Left renal cortex interstitium (tissue), 4 donors: ENCODE data around the gene NMRAL1. TPM values are rescaled to one million over a fixed set of nuclear protein-coding genes. Genes with fewer than 3 reads are reported as not detected.

Experiments
- DNase-seq, 4 donors: peaks; one replicate each; pipeline ENCODE4 v3.0.0-alpha.2; 2013; ENCODE audit warnings: low read depth in 4 of 4, low spot score in 2 of 4, missing footprints in 1 of 4
- polyA plus RNA-seq, 4 donors: library from polyadenylated mRNA; unstranded; fragments of 120-200 nt; gene quantifications; one replicate each; pipeline ENCODE4 v1.2.1, GENCODE V29; 2013; ENCODE audit not compliant: insufficient read length in 4 of 4

The NMRAL1 gene
- 10 to 100 TPM; 37.7 to 50.6 (median 44.1) TPM for polyA plus RNA-seq

DNA sequence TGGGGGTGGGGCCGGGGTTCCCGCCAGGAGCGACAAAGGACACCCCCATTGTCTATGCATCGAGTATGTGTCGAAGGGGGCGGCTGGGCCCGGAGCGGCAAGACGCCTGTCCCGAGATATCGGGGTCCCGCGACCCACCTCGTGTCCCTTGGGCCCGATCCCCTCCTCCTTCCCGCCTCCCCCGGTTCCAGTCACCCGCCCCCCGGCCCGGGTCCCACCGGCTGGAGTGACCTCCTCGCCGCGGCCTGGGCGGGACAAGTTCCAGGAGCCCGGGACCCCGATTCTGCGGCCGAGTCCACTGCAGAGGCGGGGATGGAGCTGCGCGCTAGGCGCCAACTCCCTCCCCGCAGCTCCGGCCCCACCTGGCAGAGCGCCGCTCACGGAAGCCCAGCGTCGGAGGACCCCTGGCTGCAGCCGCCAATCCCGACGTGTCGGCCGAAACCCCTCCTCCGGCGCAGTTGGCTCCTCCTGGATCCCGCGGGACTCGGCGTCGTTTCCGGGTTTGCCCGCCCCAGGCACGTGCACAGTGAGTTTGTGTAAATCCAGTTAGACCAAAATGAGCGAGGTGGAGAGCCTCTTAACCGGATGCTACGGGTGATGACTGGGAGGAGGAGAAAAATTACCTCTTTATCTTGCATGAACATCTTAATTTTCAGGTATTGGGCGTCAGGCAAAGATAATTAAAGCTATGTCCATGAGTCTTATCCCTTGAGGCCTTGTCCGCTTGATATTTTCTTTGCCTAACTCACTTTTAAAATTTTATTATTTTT lies at the start of gene NMRAL1:
Gene NMRAL1 (minus strand): TSS at position 434 of the 770 bp plus-strand sequence. CDS start 493 bp downstream, outside the sequence.
- DNase-seq, result peak in 3 of 4 donors; percentile 74 to 84 (median 83)

DNA sequence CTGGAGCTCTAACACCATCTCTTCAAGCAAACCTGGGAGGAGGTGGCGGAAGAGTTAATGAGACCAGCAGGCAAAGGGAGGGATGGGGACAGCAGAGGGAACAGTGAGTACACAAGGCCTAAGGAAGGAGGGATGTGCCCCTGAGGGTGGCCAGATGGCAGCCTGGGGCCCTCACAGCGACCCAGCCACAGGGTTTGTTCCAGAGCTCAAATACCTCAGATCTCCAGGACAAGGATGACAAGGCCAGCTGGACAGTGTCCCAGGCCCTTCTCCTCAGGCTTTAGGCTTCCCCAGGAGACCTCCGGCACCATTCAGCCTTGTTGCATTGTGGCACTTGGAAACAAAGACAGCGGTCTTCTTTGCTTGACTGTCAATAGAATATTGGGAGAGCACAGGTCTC lies 49.3 kb upstream of the NMRAL1 start:
- no peak for DNase-seq

DNA sequence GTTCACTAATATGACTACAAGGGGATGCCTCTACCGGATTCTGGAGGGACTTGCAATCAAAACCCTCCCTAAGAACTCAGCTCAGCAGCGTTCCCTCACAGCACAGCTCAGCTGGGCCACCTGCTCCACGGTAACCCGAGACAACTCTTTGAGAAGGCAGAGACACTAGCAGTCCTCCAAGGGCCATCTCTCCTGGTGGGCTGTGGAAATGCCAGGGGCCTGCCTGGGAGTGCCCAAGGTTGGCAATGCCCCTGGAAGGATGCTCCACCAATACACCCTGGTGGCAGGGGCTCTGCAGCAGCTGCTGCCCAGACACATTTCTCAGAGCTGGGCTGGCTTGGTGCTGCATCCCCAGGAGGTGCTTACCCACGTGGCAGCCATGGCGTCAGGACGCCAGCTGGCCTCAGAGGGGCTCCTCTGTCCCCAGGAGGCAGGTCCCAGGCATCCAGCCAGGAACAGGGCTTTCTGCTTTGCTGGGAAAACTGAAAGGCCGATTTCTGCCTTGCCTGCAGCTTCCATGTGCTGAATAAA lies 47.7 kb upstream of the NMRAL1 start:
- DNase-seq, result no peak

DNA sequence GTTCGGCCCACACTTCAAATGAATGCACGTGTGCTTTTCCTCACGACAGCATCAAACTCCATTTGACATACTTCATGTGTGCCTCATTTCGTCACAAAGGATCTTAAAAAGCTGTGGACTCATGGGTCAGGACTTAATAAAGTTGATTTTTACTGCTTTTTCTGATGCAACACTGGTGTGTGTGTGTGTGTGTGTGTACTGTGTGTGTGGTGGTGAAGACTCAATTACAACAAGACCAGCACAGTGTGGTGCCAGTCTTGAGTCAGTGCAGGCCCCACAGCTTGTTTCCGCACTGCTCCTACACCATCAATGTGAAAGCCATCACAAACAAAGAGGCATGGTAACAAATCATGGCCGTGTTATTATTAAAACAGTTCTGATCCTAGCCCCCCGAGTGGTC lies 46.5 kb upstream of the NMRAL1 start:
- no peak for DNase-seq

DNA sequence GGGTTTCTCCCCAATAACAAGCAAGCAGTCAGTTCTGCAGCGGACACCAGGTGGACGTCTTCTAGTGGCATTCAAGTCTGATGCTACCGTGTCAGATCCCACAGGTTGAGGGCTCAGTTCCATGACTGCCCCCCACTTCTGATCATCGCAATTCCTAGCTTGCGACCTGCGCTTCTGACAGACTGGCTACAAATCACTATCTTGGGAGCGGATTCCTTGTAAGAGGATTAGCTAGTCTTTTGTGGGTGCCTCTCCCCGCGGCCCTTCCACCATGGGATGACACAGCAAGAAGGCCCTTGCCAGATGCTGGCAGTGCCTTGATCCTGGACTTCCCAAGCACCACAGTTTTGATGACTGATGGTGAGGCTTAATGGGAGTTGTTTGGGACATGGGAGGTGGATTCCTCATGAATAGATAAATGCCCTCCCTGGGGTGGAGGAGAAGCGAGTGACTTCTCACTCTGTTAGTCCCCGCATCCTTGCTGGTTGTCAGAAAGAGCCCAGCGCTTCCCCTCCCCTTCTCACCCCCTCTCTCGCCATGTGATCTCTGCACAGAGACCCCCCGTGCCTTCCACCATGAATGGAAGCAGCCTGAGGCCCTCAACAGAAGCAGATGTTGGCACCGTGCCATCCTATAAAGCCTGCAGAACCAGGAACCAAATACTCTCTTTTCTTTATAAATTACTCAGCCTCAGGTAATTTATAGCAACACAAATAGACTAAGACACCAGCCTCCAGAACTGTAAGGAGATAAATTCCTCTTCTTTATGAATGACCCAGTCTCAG lies 45.0 kb upstream of the NMRAL1 start:
- no peak for DNase-seq

DNA sequence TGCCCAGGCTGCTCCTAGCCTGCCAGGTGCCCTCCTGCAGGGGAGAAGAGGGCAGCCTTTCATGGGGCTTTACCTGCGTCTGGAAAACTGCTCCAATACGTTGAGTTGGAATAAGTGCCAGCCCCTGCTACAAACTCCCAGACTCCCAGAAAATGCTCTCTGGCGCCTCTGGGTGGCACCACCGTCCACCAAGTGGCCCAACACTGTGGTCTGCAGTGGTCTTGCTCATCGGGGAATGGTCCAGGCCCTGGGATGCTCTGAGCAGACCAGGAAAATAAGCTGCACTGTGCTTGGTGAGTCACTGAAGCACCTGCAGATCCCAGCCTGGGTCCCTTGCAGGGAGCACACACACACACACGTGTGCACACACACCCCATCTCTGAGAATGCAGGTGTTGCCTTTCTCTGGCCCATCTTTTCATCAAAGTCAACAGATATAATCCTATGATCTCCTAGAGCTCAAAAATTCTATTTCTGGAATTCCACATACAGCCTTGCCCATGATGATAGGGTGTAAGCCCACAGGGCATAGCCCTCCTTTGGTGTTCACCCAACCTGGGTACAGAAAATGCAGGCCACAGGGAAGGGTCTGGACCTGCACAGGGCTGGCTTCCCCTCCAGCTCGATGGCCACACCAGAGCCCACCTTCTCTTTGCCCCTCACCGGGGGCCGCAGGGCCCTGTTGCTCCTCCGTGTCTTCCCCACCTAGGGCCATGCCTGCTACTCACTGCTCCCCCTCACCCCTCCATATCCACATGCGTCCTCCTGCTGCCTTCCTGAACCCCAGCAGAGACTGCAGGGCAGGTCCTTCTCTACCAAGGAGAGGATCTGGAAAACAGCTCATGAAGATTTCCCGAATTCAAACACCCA lies 43.6 kb upstream of the NMRAL1 start:
- DNase-seq, result no peak

DNA sequence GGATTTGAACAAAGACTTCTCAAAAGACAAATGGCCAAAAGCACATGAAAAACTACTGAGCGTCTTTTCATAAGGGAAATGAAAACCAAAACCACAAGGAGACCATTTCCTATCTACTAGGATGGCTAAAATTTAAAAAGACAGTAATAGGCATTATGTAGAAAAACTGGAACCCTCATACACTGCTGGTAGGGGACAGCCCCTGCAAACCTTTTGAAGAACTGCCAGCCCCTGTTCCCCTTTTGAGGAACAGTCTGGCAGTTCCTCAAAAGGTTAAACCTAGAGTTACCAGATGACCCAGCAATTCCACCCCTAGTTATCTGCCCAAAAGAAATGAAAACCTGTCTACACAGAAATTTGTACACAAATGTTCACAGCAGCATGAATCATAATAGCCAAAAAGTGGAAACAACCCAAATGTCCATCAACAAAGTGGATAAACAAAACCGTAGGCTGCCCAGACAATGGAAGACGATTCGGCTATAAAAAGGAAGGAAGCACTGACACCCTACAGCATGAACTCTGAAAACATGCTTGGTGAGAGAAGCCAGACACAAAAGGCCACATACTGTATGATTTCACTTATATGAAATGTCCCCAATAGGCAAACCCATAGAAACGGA lies 41.3 kb upstream of the NMRAL1 start:
- no peak for DNase-seq

DNA sequence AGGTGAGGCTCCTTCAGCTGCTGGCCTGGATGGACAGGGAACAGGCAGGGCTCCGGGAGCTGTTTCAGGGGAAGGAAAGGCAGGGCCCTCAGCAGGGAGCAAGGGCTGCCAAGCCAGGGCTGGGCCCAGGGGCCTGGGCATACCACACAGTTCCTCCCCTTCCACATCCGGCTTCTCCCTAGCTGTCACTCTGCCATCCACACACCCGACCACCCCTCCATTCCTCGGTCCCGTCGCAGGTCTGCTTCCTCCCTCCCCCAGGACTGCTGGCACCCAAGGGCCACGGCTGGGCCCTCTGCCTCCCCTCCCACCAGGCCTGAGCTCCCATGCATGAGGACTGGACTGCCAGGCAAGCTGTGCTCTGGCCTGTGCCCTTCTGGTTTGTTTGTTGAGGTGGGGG lies 40.2 kb upstream of the NMRAL1 start:
- DNase-seq, result no peak

DNA sequence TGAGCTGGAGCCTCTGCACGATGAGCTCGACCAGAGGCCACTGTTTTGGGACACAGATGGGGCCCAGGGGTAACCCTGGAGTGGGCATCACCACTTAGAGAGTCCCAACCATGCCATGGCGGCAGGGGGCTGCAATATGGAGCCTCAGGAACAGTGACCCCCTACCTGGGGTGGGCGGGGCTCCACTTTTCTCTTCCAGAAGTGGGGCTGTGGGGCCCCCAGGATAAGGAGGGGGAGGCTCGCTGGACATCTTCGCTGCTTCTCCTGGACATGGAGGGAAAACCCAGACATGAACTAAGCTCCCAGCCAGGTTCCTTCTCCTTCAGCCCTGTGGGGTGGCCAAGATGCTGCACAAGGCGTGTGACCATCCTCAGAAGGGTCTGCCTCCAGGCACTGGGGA lies 39.5 kb upstream of the NMRAL1 start:
- no peak for DNase-seq

DNA sequence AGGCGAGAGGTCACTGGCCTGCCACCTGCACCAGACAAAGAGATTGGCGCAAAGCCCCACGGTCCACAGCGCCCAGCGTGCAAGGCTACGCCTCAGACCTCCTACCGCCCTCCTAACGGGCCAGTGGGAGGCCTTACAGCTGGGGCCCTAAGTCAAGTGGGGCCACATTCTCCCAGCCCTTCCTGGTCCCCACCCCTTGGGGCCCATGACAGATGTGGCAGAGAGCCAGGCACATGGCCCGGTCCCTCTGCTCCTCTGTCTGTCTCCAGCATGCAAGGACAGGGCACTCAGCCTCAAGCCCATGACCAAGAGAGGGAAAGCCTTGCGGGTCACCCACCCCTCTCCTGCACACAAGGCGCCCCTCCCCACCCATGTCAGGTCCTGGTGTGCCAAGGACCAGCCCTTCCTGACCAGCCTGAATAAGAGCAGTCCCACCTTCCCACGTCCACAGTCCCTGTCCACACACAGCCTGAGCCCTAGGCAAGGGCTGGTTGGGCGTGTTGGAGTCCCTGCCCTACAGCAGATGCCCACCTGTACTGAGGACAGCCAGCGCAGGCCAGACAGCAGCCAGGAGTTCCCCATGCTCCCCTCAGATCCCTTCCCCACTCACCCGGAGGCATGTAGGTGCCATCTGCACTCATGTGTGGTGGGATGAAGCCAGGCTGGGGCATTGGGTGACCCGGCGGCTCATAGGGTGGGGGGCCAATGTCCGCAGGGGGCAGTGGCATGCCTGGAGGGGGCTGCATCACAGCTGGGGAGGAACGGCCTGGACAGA lies 38.8 kb upstream of the NMRAL1 start:
- no peak for DNase-seq

DNA sequence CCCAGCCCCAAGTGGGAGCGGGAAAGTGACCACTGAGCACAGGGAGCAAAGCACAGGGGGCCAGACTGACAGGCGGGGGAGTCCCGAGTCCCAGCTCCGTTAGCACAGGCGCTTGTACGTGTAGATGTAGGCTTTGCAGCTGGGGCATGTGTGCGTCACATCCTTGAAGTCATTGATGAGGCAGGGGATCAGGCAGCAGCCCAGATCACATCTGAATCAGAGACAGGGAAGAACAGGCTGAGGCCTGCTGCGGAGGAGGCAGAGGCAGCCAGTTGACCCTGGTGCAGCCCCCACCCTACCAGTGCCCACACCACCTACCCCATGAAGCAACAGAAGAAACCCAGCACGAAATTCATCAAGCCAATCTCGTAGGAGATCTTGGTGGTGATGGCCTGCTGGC lies 38.0 kb upstream of the NMRAL1 start:
- DNase-seq, result no peak

DNA sequence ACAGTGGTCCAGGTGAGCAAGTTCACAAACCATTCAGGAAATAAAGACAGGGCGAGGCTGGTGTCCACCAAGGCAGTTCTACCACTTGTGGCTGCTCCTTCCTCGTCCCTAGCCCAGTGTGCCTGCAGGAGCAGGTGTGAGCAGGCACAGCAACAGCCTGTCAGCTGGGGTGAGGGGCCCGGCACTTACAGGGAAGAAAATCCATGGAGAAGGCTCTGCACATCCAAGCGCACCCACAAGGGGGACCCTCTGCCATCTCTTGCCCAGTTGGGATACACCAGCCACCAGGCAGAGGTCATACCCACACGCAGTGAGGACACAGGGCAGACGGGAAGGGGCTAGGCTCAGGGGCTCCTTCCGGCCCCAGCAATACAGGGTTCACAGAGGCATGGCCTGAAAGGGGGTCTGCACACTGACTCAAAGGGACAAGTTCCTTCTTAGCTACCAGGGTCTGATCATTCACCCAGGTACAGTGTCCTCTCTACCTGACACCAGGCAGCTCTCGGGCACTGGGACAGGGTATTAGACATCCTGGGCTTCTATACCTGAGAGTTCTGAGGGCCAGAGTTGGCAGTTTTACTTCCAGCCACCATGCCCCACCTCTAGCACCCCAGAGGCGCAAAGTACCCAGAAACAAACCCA lies 37.1 kb upstream of the NMRAL1 start:
- DNase-seq, result no peak

DNA sequence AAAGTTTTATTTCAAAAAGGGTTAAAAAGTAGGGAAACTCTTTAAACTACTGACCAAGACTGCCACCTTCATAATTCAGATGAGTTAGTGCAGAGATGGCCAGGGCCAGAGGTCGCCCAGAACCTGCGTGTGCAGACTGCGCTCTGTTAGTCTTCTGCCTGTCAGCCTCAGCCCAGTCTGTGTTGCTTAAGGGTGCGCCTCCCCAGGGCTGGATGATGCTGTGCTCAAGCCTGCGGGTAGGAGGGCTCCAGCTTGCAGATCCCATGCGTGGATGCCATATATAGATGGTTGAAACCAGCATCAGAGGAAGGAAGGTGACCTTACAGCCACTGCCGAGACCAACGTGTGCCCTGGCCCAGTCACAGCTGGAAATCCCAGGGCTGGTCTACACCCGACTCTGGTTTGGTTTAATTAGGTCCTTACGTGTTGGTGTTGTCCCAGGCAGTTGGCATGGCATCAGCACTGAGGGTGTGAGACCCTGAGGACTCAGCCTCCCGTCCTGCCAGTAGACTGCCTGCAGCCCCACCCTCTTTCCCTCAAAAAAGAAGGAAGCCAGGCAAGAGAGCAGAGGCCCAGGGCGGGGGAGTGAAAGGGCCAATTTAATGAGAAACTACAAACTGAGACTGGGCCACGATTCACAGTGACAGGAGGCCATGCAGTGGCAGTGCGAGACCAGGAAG lies 36.5 kb upstream of the NMRAL1 start:
- DNase-seq, result no peak

DNA sequence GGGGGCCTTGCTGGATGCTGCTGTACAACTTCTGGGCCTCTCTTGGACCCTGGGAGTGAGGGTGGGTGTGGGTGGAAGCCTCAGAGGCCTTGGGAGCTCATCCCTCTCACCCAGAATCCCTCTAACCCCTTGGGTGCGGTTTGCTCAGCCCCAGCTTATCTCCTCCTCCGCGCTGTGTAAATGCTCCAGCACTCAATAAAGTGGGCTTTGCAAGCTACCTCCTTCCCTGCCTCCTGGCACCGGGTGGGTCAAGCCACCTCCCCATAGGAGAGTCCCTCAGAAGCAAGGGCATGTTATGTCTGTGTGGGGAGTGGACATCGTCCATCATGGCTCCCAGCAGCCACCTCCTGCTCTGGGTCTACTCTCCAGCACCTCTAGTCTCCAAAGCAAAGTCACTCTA lies 35.7 kb upstream of the NMRAL1 start:
- no peak for DNase-seq

DNA sequence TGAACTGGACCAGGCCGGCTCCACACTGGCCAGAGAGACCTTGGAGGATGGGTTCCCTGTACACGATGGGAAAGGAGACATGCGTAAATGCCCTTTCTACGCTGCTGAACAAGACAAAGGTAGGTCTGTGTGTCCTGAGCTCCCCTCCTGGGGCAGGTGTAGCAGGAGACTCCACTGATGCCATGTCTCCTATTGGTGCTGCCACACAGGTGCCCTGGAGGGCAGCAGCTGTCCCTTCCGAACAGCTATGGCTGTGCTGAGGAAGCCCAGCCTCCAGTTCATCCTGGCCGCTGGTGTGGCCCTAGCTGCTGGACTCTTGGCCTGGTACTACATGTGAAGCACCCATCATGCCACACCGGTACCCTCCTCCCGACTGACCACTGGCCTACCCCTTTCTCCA lies 35.0 kb upstream of the NMRAL1 start:
- DNase-seq, result no peak

DNA sequence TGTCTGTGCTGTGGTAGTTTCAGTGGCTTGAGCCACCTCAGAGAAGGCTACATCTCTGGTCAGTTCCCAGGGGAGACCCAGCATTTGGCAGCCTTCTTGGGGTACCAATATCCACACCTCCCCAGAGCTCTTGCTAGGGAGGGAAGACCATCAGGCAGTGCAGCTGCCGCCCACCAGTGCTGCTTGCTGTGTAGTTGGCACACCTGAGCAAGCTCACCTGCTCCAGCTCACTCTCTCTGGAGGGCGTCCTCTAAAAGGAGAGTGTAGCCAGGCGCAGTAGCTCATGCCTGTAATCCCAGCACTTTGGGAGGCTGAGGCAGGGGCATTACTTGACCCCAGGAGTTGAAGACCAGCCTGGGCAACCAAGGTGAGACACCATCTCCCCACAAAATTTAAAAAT lies 34.4 kb upstream of the NMRAL1 start:
- no peak for DNase-seq

DNA sequence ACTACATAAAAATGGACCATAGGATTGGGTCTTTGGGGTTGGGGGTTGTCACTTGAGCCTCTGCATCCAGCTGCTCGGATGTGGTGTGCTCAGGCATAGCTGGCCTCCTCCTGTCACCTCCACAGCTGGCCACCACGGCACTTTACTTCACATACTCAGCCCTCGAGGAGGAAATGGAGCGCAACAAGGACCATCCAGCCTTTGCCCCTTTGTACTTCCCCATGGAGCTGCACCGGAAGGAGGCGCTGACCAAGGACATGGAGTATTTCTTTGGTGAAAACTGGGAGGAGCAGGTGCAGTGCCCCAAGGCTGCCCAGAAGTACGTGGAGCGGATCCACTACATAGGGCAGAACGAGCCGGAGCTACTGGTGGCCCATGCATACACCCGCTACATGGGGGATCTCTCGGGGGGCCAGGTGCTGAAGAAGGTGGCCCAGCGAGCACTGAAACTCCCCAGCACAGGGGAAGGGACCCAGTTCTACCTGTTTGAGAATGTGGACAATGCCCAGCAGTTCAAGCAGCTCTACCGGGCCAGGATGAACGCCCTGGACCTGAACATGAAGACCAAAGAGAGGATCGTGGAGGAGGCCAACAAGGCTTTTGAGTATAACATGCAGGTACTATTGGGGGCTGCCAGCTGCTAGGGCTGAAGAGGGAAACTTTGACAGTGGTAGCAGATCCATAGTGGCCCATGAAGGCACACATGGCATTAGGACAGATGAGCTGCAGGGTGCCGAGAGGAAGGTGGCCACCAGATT lies 33.3 kb upstream of the NMRAL1 start:
- no peak for DNase-seq

DNA sequence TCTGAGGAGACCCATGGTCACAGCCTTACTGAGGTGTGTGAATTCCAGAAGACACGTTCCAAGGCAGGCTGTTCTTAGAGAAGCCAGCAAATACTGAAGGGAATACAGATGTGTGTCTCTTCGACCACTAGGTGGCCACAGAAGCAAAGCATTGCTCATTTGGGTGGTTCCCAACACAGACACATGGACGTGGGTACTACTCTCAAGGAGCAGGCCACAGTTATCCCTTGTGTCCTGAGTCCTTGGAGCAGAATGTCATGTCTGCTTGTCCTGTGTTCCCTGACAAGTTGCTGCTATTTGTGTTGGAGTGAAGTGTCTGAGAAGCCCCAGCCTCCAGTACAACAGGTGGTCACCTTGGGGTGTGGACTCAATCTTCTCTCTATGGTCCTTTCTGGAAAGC lies 32.0 kb upstream of the NMRAL1 start:
- peak in 2 of 4 donors; percentile 36 to 40 for DNase-seq
